Ramos (cell line): ENCODE results near the gene GGNBP2.

Source experiments
- in situ Hi-C: fragments of 300-500 bp; cut with MboI; formaldehyde crosslinking; loops from one replicate; pipeline ENCODE4 v1.14.3; 2022; ENCODE audit warnings: low sequenced_read_pairs; ENCODE audit not compliant: unreplicated experiment

GGNBP2 gene

GRCh38 chr17:36625188-36625587 lies 80.5 kb downstream of the GGNBP2 start:
- in situ Hi-C loops: loop anchor here (5.0 kb wide), 1 partner anchor 422 kb away; no protein-coding TSS in a partner anchor

GRCh38 chr17:36627101-36627500 lies 82.4 kb downstream of the GGNBP2 start:
- in situ Hi-C loops: loop anchor here (5.0 kb wide), 1 partner anchor 420 kb away; no protein-coding TSS in a partner anchor

- in situ Hi-C loops: loop anchor here (5.0 kb wide), 1 partner anchor 419 kb away; no protein-coding TSS in a partner anchor
Observed at GRCh38 chr17:36628576-36628975, 83.9 kb downstream of the GGNBP2 start.

GRCh38 chr17:36629252-36629847 lies 84.6 kb downstream of the GGNBP2 start:
- in situ Hi-C loops: loop anchor here (5.0 kb wide), 1 partner anchor 418 kb away; no protein-coding TSS in a partner anchor

GRCh38 chr17:36629970-36630502 lies 85.3 kb downstream of the GGNBP2 start:
- in situ Hi-C loops: loop anchor here (5.0 kb wide), 1 partner anchor 417 kb away; no protein-coding TSS in a partner anchor

- in situ Hi-C loops: no loop called here
Observed at GRCh38 chr17:36631022-36631421, 86.3 kb downstream of the GGNBP2 start.

GRCh38 chr17:36632916-36633771 lies 88.4 kb downstream of the GGNBP2 start:
- in situ Hi-C loops: no loop called here
